PFSK-1 (cell line): ENCODE data around the gene HNRNPF.

Experiments
- FOXP2 ChIP-seq: optimal IDR thresholded peaks from 2 replicates; pipeline ENCODE3; 2011; ENCODE audit warnings: borderline replicate concordance, control low read depth, inconsistent platforms; ENCODE audit not compliant: insufficient read depth; ENCODE audit errors: extremely low read length, extremely low read depth
- POLR2AphosphoS5 ChIP-seq: IDR thresholded peaks from 2 replicates; pipeline ENCODE4 v1.6.1; 2012; ENCODE audit warnings: low read depth, mild to moderate bottlenecking, control low read depth, low read length, moderate library complexity
- REST ChIP-seq, 2 experiments: IDR thresholded peaks; 2 replicates each; pipeline versions ENCODE4 v1.6.1 to v1.8.0; 2011 to 2012; ENCODE audit warnings: low read depth in 2 of 2, low read length in 2 of 2, control low read depth in 1 of 2, inconsistent platforms in 1 of 2, mild to moderate bottlenecking in 1 of 2, moderate library complexity in 1 of 2; ENCODE audit not compliant: insufficient read depth in 1 of 2
- SIN3A ChIP-seq: IDR thresholded peaks from 2 replicates; pipeline ENCODE4 v1.6.1; 2012; ENCODE audit warnings: mild to moderate bottlenecking, low read length, moderate library complexity, borderline replicate concordance; ENCODE audit not compliant: insufficient read depth
- TAF1 ChIP-seq: IDR thresholded peaks from 2 replicates; pipeline ENCODE4 v1.6.1; 2012; ENCODE audit warnings: low read length, control low read depth, borderline replicate concordance; ENCODE audit not compliant: insufficient read depth

Gene HNRNPF

GRCh38 chr10:43354879-43355380 lies 54.1 kb downstream of the HNRNPF start:
- TF ChIP-seq TAF1 (no peak), POLR2AphosphoS5 (no peak), FOXP2 (no peak), SIN3A (no peak), REST (IDR thresholded peaks at IDR 0.05; ENCODE audit: insufficient read depth in 1 of 2, low read depth in 2 of 2, low read length in 2 of 2) (no peak)

- TF ChIP-seq TAF1 (no peak), POLR2AphosphoS5 (no peak), FOXP2 (no peak), SIN3A (no peak), REST (IDR thresholded peaks at IDR 0.05; ENCODE audit: insufficient read depth in 1 of 2, low read depth in 2 of 2, low read length in 2 of 2) (no peak)
Observed at GRCh38 chr10:43354330-43354635, 54.7 kb downstream of the HNRNPF start.

GRCh38 chr10:43353495-43354329 lies 55.3 kb downstream of the HNRNPF start:
- TF ChIP-seq REST (IDR thresholded peaks at IDR 0.05; ENCODE audit: insufficient read depth in 1 of 2, low read depth in 2 of 2, low read length in 2 of 2) (no peak), TAF1 (no peak), POLR2AphosphoS5 (no peak), SIN3A (no peak), FOXP2 (no peak)

- no peak for TF ChIP-seq SIN3A
- no peak for TF ChIP-seq POLR2AphosphoS5
Observed at GRCh38 chr10:43352951-43353350, 56.0 kb downstream of the HNRNPF start.

GRCh38 chr10:43351301-43351700 lies 57.7 kb downstream of the HNRNPF start:
- TF ChIP-seq SIN3A (no peak), FOXP2 (no peak), REST (IDR thresholded peaks at IDR 0.05; ENCODE audit: insufficient read depth in 1 of 2, low read depth in 2 of 2, low read length in 2 of 2) (no peak), POLR2AphosphoS5 (no peak), TAF1 (no peak)
